HepG2 (cell line): Measurements from ENCODE around the gene ACAN. TPM values are rescaled to one million over a fixed set of nuclear protein-coding genes. Genes with fewer than 3 reads are reported as not detected.
A peak's percentile ranks its signal among the peaks of the same experiment; 100 is the strongest.

ENCODE experiments used
- FOXM1 ChIP-seq: sonication (generic); formaldehyde crosslinking; IDR thresholded peaks from 2 replicates; pipeline ENCODE4 v1.5.0; 2020; ENCODE audit warnings: missing genetic modification reagents
- GATAD1 ChIP-seq: IDR thresholded peaks from 2 replicates; pipeline ENCODE4 v1.6.1; 2016; ENCODE audit warnings: missing genetic modification reagents, missing compliant biosample characterization
- PRPF4 ChIP-seq: fragments of 200-400 bp; formaldehyde crosslinking; IDR thresholded peaks from 2 replicates; pipeline ENCODE4 v1.6.1; 2016; ENCODE audit warnings: low read length, low read depth; ENCODE audit not compliant: poor library complexity, severe bottlenecking
- SALL2 ChIP-seq: sonication (generic); formaldehyde crosslinking; IDR thresholded peaks from 2 replicates; pipeline ENCODE4 v1.8.1; 2023; ENCODE audit warnings: mild to moderate bottlenecking, missing genetic modification reagents, inconsistent platforms
- ZNF263 ChIP-seq: sonication (generic); formaldehyde crosslinking; IDR thresholded peaks from 2 replicates; pipeline ENCODE4 v1.4.0; 2020; ENCODE audit warnings: missing genetic modification reagents
- ZNF296 ChIP-seq: sonication (generic); formaldehyde crosslinking; conservative IDR thresholded peaks from 2 replicates; pipeline ENCODE4 v1.5.0; 2020; ENCODE audit warnings: mild to moderate bottlenecking, missing genetic modification reagents
- ZNF441 ChIP-seq: sonication (generic); formaldehyde crosslinking; IDR thresholded peaks from 2 replicates; pipeline ENCODE4 v1.7.0; 2021; ENCODE audit warnings: missing genetic modification reagents, borderline replicate concordance
- ZNF564 ChIP-seq: sonication (generic); formaldehyde crosslinking; IDR thresholded peaks from 2 replicates; pipeline ENCODE4 v1.8.1; 2023; ENCODE audit warnings: mild to moderate bottlenecking, missing genetic modification reagents
- ZNF768 ChIP-seq: sonication (generic); formaldehyde crosslinking; IDR thresholded peaks from 2 replicates; pipeline ENCODE4 v1.4.0; 2020; ENCODE audit warnings: missing genetic modification reagents
- ZNF790 ChIP-seq: sonication (generic); formaldehyde crosslinking; IDR thresholded peaks from 2 replicates; pipeline ENCODE4 v1.8.0; 2022; ENCODE audit warnings: missing genetic modification reagents, mild to moderate bottlenecking, borderline replicate concordance
- polyA plus RNA-seq, 8 experiments: library from polyadenylated mRNA; depleted of rRNA in 3 of 8; stranded (reverse) in 7 of 8; unstranded in 1 of 8; fragments of >200 nt; fragmentation: Illumina TruSeq in 4 of 8; extraction: Trizol in 4 of 8; gene quantifications; 2 replicates each; pipeline versions ENCODE4 v1.2.1 to v1.2.3, GENCODE V29; 2011 to 2016; ENCODE audit warnings: low read depth in 4 of 8, missing spikeins in 1 of 8, mixed read lengths in 1 of 8; ENCODE audit not compliant: insufficient read depth in 1 of 8
- total RNA-seq, 5 experiments: library from RNA; depleted of rRNA; stranded (reverse); fragments of >200 nt; fragmentation: Illumina TruSeq; extraction: Trizol; gene quantifications; 2 replicates each; pipeline ENCODE4 v1.2.3, GENCODE V29; 2016; ENCODE audit warnings: low read depth in 1 of 5
- TF ChIP-seq, protein P1 (sequence below): sonication (generic); formaldehyde crosslinking; conservative IDR thresholded peaks from 2 replicates; pipeline ENCODE4 v1.8.0; 2022; ENCODE audit warnings: missing genetic modification reagents
- TF ChIP-seq, protein P2 (sequence below): sonication (generic); formaldehyde crosslinking; conservative IDR thresholded peaks from 2 replicates; pipeline ENCODE4 v1.4.0; 2020; ENCODE audit warnings: missing genetic modification reagents
- TF ChIP-seq, protein P3 (sequence below): sonication (generic); formaldehyde crosslinking; IDR thresholded peaks from 2 replicates; pipeline ENCODE4 v1.4.0; 2020; ENCODE audit warnings: mild to moderate bottlenecking, missing genetic modification reagents
- TF ChIP-seq, protein P4 (sequence below): sonication (generic); formaldehyde crosslinking; IDR thresholded peaks from 2 replicates; pipeline ENCODE4 v1.9.0; 2021; ENCODE audit warnings: missing genetic modification reagents, borderline replicate concordance
- TF ChIP-seq, protein P5 (sequence below): sonication (generic); formaldehyde crosslinking; IDR thresholded peaks from 2 replicates; pipeline ENCODE4 v1.5.1; 2020; ENCODE audit warnings: missing genetic modification reagents, mild to moderate bottlenecking, borderline replicate concordance
- TF ChIP-seq, protein P6 (sequence below): sonication (generic); formaldehyde crosslinking; IDR thresholded peaks from 2 replicates; pipeline ENCODE4 v1.4.0; 2020; ENCODE audit warnings: missing genetic modification reagents, borderline replicate concordance
- TF ChIP-seq, protein P7 (sequence below): sonication (generic); formaldehyde crosslinking; IDR thresholded peaks from 2 replicates; pipeline ENCODE4 v1.5.1; 2020; ENCODE audit warnings: mild to moderate bottlenecking, missing genetic modification reagents, borderline replicate concordance

The ACAN gene
- total and polyA plus RNA-seq, 2 of the 13 experiments (the other 11 are each of a cell fraction or from before 2014, with no cell fraction given) = not detected

DNA sequence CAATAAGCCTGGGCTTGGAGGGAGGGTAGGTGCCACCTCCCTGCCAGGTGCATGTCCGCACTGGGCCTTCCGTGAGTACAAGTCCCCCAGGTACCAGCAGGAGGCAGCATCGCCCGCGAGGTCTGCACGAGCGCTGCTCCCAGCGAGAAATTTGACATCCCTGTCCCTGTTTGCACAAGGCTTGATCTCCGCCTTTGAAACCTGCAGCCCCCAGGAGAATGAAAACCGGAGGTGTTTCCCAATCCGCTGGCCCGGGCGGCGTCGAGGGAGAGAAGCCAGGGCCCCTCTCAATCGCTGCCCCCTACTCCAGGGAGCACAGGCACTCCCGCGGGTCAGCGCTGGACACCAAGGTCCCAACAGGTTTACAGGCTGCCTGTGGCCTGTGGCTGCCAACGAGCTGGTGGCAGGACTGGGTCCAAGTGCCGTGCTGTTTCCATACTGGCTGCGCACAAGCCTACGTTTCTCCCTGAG is 91.1 kb downstream of the ACAN start (continued):
- TF ChIP-seq ZNF564 (CRISPR knock-in tag) = 0 out of 2 replicates have a peak, but pooled peaks have one; percentile 17
- TF ChIP-seq, protein P1, sequence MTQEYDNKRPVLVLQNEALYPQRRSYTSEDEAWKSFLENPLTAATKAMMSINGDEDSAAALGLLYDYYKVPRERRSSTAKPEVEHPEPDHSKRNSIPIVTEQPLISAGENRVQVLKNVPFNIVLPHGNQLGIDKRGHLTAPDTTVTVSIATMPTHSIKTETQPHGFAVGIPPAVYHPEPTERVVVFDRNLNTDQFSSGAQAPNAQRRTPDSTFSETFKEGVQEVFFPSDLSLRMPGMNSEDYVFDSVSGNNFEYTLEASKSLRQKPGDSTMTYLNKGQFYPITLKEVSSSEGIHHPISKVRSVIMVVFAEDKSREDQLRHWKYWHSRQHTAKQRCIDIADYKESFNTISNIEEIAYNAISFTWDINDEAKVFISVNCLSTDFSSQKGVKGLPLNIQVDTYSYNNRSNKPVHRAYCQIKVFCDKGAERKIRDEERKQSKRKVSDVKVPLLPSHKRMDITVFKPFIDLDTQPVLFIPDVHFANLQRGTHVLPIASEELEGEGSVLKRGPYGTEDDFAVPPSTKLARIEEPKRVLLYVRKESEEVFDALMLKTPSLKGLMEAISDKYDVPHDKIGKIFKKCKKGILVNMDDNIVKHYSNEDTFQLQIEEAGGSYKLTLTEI (CRISPR knock-in tag) = no peak
- no peak for TF ChIP-seq ZNF441 (CRISPR knock-in tag)
- no peak for TF ChIP-seq PRPF4
- TF ChIP-seq, protein P2, sequence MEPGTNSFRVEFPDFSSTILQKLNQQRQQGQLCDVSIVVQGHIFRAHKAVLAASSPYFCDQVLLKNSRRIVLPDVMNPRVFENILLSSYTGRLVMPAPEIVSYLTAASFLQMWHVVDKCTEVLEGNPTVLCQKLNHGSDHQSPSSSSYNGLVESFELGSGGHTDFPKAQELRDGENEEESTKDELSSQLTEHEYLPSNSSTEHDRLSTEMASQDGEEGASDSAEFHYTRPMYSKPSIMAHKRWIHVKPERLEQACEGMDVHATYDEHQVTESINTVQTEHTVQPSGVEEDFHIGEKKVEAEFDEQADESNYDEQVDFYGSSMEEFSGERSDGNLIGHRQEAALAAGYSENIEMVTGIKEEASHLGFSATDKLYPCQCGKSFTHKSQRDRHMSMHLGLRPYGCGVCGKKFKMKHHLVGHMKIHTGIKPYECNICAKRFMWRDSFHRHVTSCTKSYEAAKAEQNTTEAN (CRISPR knock-in tag) = no peak
- TF ChIP-seq GATAD1 = no peak
- no peak for TF ChIP-seq FOXM1 (CRISPR knock-in tag)
- TF ChIP-seq, protein P3, sequence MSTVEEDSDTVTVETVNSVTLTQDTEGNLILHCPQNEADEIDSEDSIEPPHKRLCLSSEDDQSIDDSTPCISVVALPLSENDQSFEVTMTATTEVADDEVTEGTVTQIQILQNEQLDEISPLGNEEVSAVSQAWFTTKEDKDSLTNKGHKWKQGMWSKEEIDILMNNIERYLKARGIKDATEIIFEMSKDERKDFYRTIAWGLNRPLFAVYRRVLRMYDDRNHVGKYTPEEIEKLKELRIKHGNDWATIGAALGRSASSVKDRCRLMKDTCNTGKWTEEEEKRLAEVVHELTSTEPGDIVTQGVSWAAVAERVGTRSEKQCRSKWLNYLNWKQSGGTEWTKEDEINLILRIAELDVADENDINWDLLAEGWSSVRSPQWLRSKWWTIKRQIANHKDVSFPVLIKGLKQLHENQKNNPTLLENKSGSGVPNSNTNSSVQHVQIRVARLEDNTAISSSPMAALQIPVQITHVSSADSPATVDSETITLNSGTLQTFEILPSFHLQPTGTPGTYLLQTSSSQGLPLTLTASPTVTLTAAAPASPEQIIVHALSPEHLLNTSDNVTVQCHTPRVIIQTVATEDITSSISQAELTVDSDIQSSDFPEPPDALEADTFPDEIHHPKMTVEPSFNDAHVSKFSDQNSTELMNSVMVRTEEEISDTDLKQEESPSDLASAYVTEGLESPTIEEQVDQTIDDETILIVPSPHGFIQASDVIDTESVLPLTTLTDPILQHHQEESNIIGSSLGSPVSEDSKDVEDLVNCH = no peak
- TF ChIP-seq ZNF263 (CRISPR knock-in tag) = no peak
- TF ChIP-seq, protein P4, sequence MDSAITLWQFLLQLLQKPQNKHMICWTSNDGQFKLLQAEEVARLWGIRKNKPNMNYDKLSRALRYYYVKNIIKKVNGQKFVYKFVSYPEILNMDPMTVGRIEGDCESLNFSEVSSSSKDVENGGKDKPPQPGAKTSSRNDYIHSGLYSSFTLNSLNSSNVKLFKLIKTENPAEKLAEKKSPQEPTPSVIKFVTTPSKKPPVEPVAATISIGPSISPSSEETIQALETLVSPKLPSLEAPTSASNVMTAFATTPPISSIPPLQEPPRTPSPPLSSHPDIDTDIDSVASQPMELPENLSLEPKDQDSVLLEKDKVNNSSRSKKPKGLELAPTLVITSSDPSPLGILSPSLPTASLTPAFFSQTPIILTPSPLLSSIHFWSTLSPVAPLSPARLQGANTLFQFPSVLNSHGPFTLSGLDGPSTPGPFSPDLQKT = no peak
- no peak for TF ChIP-seq ZNF768 (CRISPR knock-in tag)
- TF ChIP-seq, protein P5, sequence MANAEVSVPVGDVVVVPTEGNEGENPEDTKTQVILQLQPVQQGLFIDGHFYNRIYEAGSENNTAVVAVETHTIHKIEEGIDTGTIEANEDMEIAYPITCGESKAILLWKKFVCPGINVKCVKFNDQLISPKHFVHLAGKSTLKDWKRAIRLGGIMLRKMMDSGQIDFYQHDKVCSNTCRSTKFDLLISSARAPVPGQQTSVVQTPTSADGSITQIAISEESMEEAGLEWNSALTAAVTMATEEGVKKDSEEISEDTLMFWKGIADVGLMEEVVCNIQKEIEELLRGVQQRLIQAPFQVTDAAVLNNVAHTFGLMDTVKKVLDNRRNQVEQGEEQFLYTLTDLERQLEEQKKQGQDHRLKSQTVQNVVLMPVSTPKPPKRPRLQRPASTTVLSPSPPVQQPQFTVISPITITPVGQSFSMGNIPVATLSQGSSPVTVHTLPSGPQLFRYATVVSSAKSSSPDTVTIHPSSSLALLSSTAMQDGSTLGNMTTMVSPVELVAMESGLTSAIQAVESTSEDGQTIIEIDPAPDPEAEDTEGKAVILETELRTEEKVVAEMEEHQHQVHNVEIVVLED (CRISPR knock-in tag) = no peak
- no peak for TF ChIP-seq ZNF790 (CRISPR knock-in tag)
- TF ChIP-seq, protein P6, sequence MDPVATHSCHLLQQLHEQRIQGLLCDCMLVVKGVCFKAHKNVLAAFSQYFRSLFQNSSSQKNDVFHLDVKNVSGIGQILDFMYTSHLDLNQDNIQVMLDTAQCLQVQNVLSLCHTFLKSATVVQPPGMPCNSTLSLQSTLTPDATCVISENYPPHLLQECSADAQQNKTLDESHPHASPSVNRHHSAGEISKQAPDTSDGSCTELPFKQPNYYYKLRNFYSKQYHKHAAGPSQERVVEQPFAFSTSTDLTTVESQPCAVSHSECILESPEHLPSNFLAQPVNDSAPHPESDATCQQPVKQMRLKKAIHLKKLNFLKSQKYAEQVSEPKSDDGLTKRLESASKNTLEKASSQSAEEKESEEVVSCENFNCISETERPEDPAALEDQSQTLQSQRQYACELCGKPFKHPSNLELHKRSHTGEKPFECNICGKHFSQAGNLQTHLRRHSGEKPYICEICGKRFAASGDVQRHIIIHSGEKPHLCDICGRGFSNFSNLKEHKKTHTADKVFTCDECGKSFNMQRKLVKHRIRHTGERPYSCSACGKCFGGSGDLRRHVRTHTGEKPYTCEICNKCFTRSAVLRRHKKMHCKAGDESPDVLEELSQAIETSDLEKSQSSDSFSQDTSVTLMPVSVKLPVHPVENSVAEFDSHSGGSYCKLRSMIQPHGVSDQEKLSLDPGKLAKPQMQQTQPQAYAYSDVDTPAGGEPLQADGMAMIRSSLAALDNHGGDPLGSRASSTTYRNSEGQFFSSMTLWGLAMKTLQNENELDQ (CRISPR knock-in tag) = no peak
- TF ChIP-seq SALL2 (CRISPR knock-in tag) = no peak
- TF ChIP-seq, protein P7, sequence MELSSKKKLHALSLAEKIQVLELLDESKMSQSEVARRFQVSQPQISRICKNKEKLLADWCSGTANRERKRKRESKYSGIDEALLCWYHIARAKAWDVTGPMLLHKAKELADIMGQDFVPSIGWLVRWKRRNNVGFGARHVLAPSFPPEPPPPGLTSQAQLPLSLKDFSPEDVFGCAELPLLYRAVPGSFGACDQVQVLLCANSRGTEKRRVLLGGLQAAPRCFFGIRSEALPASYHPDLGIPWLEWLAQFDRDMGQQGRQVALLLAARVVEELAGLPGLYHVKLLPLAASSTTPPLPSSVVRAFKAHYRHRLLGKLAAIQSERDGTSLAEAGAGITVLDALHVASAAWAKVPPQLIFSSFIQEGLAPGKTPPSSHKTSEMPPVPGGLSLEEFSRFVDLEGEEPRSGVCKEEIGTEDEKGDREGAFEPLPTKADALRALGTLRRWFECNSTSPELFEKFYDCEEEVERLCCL (CRISPR knock-in tag) = no peak
- no peak for TF ChIP-seq ZNF296 (CRISPR knock-in tag)
